KMS-11 (cell line): ENCODE data around the gene BNC2.

Experiments
- H2AFZ ChIP-seq: fragments of 200-600 bp; sonication (generic); 2 replicates; pipeline ENCODE4 v1.6.1; 2016; ENCODE audit warnings: antibody characterized with exemption, mixed run types, low read depth
- H3K27ac ChIP-seq: fragments of 200-600 bp; sonication (generic); 2 replicates; pipeline ENCODE4 v1.6.1; 2016; ENCODE audit warnings: mild to moderate bottlenecking, mixed run types
- H3K27me3 ChIP-seq: fragments of 200-600 bp; sonication (generic); 2 replicates; pipeline ENCODE4 v1.6.1; 2017; ENCODE audit warnings: mild to moderate bottlenecking, low read depth, mixed run types, moderate library complexity; ENCODE audit not compliant: insufficient read depth
- H3K36me3 ChIP-seq: fragments of 200-600 bp; sonication (generic); 2 replicates; pipeline ENCODE4 v1.6.1; 2017; ENCODE audit warnings: mild to moderate bottlenecking, mixed run types; ENCODE audit not compliant: insufficient read depth
- H3K4me1 ChIP-seq: fragments of 200-600 bp; sonication (generic); 2 replicates; pipeline ENCODE4 v1.6.1; 2016; ENCODE audit warnings: mild to moderate bottlenecking, low read depth, mixed run types; ENCODE audit not compliant: poor library complexity, severe bottlenecking
- H3K4me2 ChIP-seq: fragments of 200-600 bp; sonication (generic); 2 replicates; pipeline ENCODE4 v1.7.0; 2016; ENCODE audit warnings: mild to moderate bottlenecking, mixed run types
- H3K4me3 ChIP-seq: fragments of 200-600 bp; sonication (generic); IDR thresholded peaks from 2 replicates; pipeline ENCODE4 v1.6.1; 2017; ENCODE audit warnings: low read depth, low read length, mixed read lengths; ENCODE audit not compliant: insufficient read depth
- H3K79me2 ChIP-seq: fragments of 200-600 bp; sonication (generic); 2 replicates; pipeline ENCODE4 v1.6.1; 2016; ENCODE audit warnings: low read depth, mixed run types; ENCODE audit not compliant: insufficient read depth
- H3K9ac ChIP-seq: fragments of 200-600 bp; sonication (generic); 2 replicates; pipeline ENCODE4 v1.6.1; 2016; ENCODE audit warnings: mild to moderate bottlenecking, mixed run types
- H4K20me1 ChIP-seq: fragments of 200-600 bp; sonication (generic); 2 replicates; pipeline ENCODE4 v1.6.1; 2016; ENCODE audit warnings: mild to moderate bottlenecking, mixed run types; ENCODE audit not compliant: insufficient read depth
- CTCF ChIP-seq: fragments of 200-600 bp; sonication (generic); conservative IDR thresholded peaks from 2 replicates; pipeline ENCODE4 v1.6.1; 2017; ENCODE audit warnings: low read depth, mild to moderate bottlenecking, antibody characterized with exemption, low read length, moderate library complexity, mixed read lengths

Gene BNC2

DNA sequence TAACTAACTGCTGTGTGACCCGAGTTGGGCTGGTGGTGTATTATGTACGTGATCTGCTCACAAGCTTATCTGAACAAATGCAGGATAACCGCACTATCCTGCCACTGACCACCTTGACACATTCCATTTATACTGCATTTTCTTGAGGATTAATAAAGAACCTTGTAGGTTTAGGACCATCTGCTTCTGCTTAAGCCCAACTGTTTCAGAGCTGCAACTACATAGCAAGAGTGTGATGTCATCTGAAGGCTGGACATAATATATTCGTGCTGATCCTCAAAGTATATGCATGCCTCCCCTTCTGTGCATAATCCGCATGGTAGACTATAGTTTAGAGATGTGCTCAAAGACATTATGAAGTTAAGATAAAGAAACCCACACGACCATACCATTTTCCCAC lies 435.9 kb downstream of the BNC2 start:
- TF ChIP-seq CTCF = no peak
- H3K4me1 ChIP-seq = no peaks in the 10 kb centered on the region
- no peaks in the 10 kb centered on the region for H4K20me1 ChIP-seq
- H3K27ac ChIP-seq = no peak overlapping the region
- H3K27me3 ChIP-seq = no peaks in the 10 kb centered on the region
- no peak overlapping the region for H3K4me3 ChIP-seq
- H3K79me2 ChIP-seq = no peaks in the 10 kb centered on the region
- no peaks in the 10 kb centered on the region for H3K36me3 ChIP-seq
- no peak overlapping the region for H2AFZ ChIP-seq
- H3K4me2 ChIP-seq = no peak overlapping the region
- H3K9ac ChIP-seq = no peak overlapping the region

DNA sequence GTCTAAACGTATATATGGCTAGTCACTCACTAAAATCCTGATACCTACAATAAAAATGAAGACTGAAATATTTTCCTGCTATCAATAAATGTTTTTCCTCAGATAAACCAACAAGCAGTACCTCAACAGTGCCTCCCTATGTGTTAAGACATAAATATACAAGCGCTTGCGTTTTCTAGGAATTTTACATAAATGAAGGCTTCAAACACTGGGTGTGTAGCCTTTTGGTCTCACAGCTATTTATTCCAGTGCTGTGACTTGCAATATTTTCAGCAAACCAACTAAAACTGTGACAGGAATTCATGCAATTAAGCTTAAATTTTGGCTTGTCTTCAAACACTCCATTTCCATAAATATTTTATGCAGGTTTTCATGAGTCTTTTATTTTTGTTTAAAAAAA lies 437.0 kb downstream of the BNC2 start:
- Histone ChIP-seq H3K9ac (no peak overlapping the region), H3K27me3 (no peaks in the 10 kb centered on the region), H3K27ac (no peak overlapping the region), H2AFZ (no peak overlapping the region), H4K20me1 (no peaks in the 10 kb centered on the region), H3K36me3 (no peaks in the 10 kb centered on the region), H3K4me1 (no peaks in the 10 kb centered on the region), H3K79me2 (no peaks in the 10 kb centered on the region), H3K4me2 (no peak overlapping the region), H3K4me3 (no peak overlapping the region)
- no peak for TF ChIP-seq CTCF

DNA sequence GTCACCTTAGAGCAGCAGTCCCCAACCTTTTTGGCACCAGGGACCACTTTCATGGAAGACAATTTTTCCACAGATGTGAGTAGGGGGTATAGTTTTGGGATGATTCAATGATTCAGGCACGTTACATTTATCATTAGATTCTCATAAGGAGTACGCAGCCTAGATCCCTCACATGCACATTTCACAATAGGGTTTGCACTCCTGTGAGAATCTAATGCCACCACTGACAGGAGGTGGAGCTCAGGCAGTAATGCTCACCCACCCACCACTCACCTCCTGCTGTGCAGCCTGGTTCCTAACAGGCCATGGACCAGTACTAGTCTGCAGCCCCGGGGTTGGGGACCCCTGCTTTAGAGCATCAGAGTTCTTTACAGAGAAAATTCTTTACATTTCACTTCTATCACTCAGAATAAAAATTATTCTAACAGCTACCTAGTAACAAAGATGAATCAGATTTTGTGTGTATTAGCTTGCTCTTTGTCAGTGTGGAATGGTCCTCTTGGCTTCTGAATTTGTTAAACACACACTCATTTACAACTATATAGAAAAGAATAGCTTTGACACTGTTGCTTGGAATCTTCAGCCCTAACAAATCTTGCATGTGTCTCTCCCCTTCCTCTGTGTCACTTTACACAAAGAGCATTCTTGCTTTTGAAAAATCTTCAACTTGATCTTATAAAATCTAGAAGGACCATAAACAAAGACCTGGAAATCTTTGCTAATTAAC lies 438.6 kb downstream of the BNC2 start:
- Histone ChIP-seq H3K4me3 (no peak overlapping the region), H3K27me3 (no peaks in the 10 kb centered on the region), H3K4me1 (no peaks in the 10 kb centered on the region), H3K9ac (no peak overlapping the region), H3K79me2 (no peaks in the 10 kb centered on the region), H3K36me3 (no peaks in the 10 kb centered on the region), H2AFZ (no peak overlapping the region), H4K20me1 (no peaks in the 10 kb centered on the region), H3K27ac (no peak overlapping the region), H3K4me2 (no peak overlapping the region)
- TF ChIP-seq CTCF = no peak

DNA sequence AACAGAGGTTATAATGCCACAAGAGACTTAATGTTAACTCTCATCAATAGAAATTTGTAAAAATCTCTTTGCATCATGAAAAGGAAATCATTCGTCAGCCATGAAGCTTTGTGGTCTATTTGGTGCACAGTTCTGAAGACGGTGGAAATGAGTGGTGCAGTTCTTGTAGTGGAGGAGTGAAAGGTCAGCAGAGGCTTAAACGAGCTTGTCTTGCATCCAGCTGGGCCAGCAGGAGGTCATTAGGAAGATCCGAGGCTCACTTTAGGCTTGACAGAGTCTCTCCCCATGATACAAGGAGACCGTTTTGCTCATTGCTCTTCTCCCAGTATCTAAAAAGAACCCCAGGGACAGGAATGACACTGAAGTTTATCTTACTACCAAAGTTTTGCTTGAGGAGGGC lies 440.8 kb downstream of the BNC2 start:
- Histone ChIP-seq H3K27me3 (no peaks in the 10 kb centered on the region), H4K20me1 (no peaks in the 10 kb centered on the region), H3K4me2 (no peak overlapping the region), H2AFZ (no peak overlapping the region), H3K27ac (no peak overlapping the region), H3K9ac (no peak overlapping the region), H3K4me3 (no peak overlapping the region), H3K36me3 (no peaks in the 10 kb centered on the region), H3K79me2 (no peaks in the 10 kb centered on the region), H3K4me1 (no peaks in the 10 kb centered on the region)
- TF ChIP-seq CTCF = no peak
